ENCODE measurements around the gene CEACAM4. TPM values are rescaled to one million over a fixed set of nuclear protein-coding genes. Genes with fewer than 3 reads are reported as not detected.
A peak's percentile ranks its signal among the peaks of the same experiment; 100 is the strongest.
"Not testable (repeated sequence)": the region's sequence is repeated elsewhere in the genome, so short reads cannot be mapped to it uniquely, and the experiment has no call there.

The CEACAM4 gene
- total RNA-seq, 1 donor from 2014 or later: not detected

DNA sequence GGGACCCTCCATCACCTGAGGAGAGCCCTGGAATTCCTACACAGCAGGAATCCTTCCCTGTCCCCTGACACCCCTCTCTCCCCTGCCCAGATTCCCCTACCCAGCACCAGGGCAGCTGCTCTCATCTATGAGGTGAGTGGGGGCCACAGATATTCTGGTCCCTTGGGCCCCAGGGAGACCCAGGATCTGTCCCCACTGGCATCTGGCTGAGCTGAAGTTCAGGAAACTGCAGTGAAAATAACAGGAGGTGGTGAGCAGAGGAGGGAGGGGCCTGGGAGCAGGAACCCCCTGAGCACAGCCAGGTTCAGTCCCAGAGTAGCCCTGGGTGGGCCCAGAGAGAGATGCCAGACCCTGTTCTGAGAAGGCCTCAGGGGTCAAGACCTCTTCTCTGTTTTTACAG lies 40.8 kb downstream of the CEACAM4 start:
- DNase-seq (ENCODE audit: low spot score): no peak

DNA sequence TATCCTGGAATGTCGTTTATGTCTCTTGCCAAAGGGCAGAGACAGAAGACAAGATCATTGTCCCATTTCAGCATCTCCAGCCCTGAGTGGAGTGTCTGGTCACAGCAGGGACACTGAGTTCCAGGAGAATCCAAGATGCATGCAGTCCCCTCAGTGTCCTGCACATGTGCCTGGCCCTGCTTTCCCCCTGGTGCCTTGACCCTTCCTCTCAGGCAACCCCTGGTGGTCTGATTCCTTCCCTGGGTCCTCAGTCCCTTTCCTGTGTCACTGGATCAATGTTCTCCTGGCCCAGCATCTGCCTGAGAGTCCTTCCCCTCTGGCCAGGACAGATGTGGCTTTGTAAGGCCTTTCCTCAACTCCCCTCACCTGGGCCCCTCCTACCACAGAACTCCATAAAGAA lies 41.9 kb downstream of the CEACAM4 start:
- DNase-seq (ENCODE audit: low spot score): no peak

DNA sequence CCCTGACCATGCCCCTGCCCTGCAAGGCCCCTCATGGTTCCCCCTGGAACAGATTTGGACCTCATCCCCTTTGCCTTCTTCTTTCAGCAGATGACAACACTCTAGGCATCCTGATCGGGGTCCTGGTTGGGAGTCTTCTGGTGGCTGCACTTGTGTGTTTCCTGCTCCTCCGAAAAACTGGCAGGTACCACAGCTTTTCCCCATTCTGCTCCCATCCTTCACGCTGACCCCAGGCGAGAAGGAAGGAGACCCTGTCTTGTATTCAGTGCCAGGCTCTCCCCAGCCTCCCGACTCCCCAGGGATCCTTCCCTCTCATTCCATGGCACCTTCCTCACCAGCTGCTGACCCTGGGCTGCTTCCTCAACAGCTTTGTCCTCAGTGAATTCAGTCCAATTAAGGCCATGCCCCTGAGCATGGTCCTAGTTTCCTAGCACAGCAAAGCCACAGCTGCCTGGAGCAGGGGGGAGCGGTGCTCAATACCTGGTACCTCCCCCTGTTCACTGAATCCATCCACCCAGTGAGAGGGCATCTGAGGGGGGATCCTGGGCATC lies 42.5 kb downstream of the CEACAM4 start:
- no peak for DNase-seq (ENCODE audit: low spot score)

DNA sequence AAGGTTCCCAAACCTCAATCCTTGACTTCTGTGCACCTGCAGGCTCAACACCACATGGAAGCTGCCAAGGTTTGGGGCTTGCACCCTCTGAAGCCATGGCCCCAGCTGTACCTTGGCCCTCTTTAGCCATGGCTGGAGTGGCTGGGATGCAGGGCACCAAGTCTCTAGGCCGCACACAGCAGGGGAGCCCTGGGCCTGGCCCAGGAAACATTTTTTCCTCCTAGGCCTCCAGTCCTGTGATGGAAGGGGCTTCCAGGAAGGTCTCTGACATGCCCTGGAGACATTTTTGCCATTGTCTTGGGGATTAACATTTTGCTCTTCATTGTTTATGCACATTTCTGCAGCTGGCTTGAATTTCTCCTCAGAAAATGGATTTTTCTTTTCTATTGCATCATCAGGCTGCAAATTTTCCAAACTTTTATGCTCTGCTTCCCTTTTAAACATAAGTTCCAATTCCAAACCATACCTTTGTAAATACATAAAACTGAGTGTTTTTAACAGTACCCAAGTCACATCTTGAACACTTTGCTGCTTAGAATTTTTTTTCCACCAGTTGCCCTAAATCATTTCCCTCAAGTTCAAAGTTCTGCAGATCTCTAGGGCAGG lies 44.2 kb downstream of the CEACAM4 start:
- DNase-seq (ENCODE audit: low spot score): not testable (repeated sequence)

DNA sequence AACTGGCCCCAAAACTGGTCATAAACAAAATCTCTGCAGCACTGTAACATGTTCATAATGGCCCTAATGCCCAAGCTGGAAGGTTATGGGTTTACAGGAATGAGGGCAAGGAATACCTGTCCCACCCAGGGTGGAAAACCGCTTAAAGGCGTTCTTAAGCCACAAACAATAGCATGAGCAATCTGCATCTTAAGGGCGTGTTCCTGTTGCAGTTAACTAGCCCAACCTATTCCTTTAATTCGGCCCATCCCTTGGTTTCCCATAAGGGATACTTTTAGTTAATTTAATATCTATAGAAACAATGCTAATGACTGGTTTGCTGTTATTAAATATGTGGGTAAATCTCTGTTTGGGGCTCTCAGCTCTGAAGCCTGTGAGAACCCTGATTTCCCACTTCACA lies 45.8 kb downstream of the CEACAM4 start:
- DNase-seq (ENCODE audit: low spot score): not testable (repeated sequence)

DNA sequence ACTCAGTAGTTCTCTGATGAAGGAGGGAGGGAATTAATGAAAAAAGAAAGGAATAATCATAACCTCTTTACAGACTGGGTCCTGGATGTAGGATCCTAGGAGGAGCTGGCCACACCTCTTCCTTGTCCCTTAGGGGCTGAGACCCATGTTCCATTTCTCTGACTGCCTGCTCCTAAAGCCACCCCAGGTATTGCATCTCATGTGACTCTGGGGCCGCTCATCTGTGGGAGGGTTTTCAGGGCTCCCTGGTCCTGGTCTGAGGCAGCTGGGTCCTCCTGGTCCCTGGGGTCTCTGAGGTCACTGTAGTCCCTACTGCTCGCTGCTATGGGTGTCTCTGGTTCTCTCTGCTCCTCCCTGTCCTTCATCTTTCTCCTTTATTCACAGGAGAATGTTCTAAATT lies 48.0 kb downstream of the CEACAM4 start:
- no peak for DNase-seq (ENCODE audit: low spot score)

DNA sequence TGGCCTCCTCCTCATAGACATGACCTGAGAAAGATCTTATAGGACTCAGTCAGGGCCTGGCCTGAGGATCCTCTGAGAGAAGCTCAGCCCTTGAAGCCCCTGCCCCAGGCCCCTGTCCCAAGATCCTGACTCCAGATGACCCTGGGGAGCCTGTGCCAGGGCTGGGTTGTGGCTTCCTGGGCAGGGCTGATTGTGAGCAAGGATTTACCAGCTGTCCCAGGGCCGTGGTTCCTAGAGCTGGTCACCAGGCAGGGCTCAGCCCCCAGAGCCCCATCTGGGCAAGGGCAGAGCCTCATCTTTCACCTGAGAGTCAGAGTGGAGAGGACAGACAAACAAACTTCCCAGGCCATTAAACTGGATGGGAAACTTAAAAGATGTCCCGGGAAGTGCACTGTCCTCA lies 49.0 kb downstream of the CEACAM4 start:
- DNase-seq (ENCODE audit: low spot score): no peak

DNA sequence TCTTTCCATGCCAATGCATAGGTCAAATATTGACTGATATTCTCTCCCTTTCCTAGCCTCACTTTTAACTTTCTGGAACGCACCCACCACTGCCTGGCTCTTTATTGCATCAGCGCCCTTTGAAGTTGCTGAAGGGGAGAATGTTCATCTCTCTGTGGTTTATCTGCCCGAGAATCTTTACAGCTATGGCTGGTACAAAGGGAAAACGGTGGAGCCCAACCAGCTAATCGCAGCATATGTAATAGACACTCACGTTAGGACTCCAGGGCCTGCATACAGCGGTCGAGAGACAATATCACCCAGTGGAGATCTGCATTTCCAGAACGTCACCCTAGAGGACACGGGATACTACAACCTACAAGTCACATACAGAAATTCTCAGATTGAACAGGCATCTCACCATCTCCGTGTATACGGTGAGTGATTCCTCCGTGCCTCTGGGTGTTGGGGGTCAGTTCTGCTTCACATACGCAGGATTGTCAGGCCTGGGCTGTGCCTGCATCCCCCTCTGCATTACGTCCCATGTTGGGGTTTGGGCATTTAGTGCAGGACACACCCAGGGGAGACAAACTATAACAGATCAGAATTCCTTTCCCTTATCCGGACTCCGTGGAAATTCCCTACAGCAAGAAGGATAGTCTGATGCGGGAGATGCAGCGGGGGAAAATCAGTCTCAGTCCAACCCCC lies 49.6 kb downstream of the CEACAM4 start:
- no peak for DNase-seq (ENCODE audit: low spot score)

DNA sequence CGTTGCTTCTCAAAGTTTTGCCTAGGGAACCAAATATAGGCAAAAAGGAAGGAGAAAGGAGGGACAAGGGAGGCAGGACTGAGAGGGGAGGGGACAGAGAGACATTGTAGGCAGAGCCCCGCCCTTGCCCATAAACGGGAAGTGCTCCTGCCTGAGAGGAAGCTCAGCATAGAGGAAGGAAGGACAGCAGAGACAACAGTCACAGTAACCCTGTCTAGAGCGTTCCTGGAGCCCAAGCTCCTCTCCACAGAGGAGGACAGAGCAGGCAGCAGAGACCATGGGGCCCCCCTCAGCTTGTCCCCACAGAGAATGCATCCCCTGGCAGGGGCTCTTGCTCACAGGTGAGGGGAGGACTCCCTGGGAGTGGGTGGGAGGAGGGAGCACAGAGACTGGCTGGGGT lies 50.9 kb downstream of the CEACAM4 start, which contains the start of gene CEACAM21:
Gene CEACAM21 (plus strand): TSS at position 169 of the 400 bp plus-strand sequence. CDS start 109 bp downstream, at position 278.
- DNase-seq (ENCODE audit: low spot score): peak; percentile 38

DNA sequence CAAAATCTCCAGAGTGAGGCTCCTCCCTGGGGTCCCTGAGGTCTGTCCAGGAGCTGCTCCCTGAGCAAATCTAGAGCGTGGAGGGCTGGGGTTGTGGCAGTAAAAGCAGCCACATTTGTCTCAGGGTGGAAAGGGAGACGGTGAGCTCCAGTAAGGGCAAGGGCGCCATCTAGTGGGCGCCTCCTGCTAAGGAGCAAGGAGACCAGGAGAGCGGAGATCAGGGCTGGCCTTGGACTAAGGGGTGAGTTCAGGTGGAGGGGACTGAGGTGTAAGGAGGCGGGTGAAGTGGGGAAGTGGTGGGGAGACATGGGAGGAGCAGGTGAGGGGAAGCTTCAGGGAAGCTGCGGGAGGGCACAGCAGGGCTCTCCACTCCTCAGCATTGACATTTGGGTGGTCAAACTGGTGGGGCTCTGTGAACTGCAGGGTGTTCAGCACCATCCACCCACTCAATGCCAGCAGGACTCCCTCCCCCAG lies 56.2 kb downstream of the CEACAM4 start:
- peak; percentile 60 for DNase-seq (ENCODE audit: low spot score)

DNA sequence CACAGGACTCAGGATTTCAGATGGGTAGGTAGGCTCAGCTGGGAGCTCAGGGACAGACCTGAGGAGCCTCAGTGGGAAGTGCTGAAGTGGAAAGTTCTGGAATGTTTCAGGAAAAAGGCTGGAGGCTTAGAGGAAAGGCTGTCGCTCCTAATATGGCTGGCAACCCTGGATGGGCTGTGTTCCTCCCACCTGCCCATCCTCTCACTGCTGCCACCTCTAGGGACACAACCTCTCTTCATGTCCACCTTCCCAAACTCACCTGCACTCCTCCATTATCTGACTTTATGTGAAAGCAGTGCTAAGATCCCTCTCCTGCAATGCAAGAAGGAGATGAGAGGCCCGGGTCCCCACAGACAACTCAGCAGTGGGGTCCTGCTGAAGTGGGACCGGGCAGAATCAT lies 56.7 kb downstream of the CEACAM4 start:
- DNase-seq (ENCODE audit: low spot score): no peak

DNA sequence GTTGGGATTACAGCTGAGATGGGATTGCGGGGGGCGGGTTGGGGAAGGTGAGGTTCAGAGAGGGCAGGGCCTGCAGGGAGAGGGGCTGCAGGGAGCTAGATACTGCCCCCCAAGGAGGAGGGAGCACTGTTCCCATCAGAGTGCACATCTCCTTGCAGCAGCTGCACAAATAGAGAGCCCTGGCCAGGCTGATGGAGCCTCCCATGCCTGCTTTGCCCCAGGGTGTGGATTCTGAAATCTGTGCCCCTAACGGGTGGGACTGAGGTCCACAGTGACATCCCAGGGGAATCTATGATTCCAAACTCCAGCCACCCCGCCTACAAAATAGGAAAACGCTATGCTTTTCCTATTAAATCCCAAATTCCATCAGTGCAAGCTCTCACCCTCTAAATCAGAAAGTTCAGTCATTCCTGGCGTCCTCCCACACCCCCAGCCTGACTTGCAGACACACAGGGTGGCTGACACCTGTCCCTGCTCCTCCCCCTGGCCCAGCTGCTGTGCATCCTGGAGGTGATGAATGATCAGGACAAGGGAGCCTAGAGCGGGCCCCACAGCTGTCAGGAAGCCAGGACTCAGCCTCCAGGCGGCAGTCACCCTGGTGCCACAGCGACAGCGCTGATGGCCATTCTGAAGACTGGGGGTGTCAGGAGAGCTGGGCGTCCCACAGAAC lies 57.3 kb downstream of the CEACAM4 start:
- DNase-seq (ENCODE audit: low spot score): no peak

Other genes starting within 250 kb of the CEACAM4 start
- 15.9 TPM for gene EXOSC5, start 229.7 kb downstream of the CEACAM4 start, total RNA-seq (ENCODE audit: insufficient read depth, low replicate concordance)
- gene BCKDHA, start 229.3 kb downstream of the CEACAM4 start, total RNA-seq (ENCODE audit: insufficient read depth, low replicate concordance): 31.1 TPM
- not detected for gene B3GNT8, start 199.7 kb downstream of the CEACAM4 start, total RNA-seq (ENCODE audit: insufficient read depth, low replicate concordance)
- 20.9 TPM for gene DMAC2, start 187.2 kb downstream of the CEACAM4 start, total RNA-seq (ENCODE audit: insufficient read depth, low replicate concordance)
- gene ERICH4, start 183.9 kb downstream of the CEACAM4 start, total RNA-seq (ENCODE audit: insufficient read depth, low replicate concordance): not detected
- gene CEACAM21, start 50.9 kb downstream of the CEACAM4 start, total RNA-seq (ENCODE audit: insufficient read depth, low replicate concordance): not detected
- gene CEACAM7, start 61.2 kb upstream of the CEACAM4 start, total RNA-seq (ENCODE audit: insufficient read depth, low replicate concordance): 3.6 TPM
- gene CEACAM5, start 81.6 kb upstream of the CEACAM4 start, total RNA-seq (ENCODE audit: insufficient read depth, low replicate concordance): 1.2 TPM
- gene CEACAM6, start 128.5 kb upstream of the CEACAM4 start, total RNA-seq (ENCODE audit: insufficient read depth, low replicate concordance): 2.2 TPM
- 3.4 TPM for gene CEACAM3, start 169.5 kb upstream of the CEACAM4 start, total RNA-seq (ENCODE audit: insufficient read depth, low replicate concordance)
- not detected for gene LYPD4, start 217.6 kb upstream of the CEACAM4 start, total RNA-seq (ENCODE audit: insufficient read depth, low replicate concordance)
- 2.9 TPM for gene DMRTC2, start 218.0 kb upstream of the CEACAM4 start, total RNA-seq (ENCODE audit: insufficient read depth, low replicate concordance)
- 1,124 TPM for gene RPS19, start 233.2 kb upstream of the CEACAM4 start, total RNA-seq (ENCODE audit: insufficient read depth, low replicate concordance)